Neural crest cell (in vitro differentiated cells): ENCODE results near the gene TAS2R38. TPM values are rescaled to one million over a fixed set of nuclear protein-coding genes. Genes with fewer than 3 reads are reported as not detected.

Experiments
- DNase-seq: peaks from one replicate; pipeline ENCODE4 v3.0.0; 2021; ENCODE audit warnings: low read depth, mixed read lengths, low spot score
- H3K27ac Mint-ChIP-seq: one replicate; pipeline ENCODE4 v1.8.0; 2021; ENCODE audit warnings: mild to moderate bottlenecking, mixed read lengths; ENCODE audit not compliant: unreplicated experiment
- H3K27me3 Mint-ChIP-seq: 2 replicates; pipeline ENCODE4 v1.8.0; 2021; ENCODE audit warnings: low read depth, mild to moderate bottlenecking, mixed read lengths
- H3K36me3 Mint-ChIP-seq: 2 replicates; pipeline ENCODE4 v1.8.0; 2021; ENCODE audit warnings: low read depth, mild to moderate bottlenecking, mixed read lengths
- H3K4me1 Mint-ChIP-seq: 2 replicates; pipeline ENCODE4 v1.8.0; 2021; ENCODE audit warnings: mixed read lengths
- H3K4me3 Mint-ChIP-seq: one replicate; pipeline ENCODE4 v1.8.0; 2021; ENCODE audit warnings: mild to moderate bottlenecking, mixed read lengths
- H3K9me3 Mint-ChIP-seq: 2 replicates; pipeline ENCODE4 v1.8.0; 2021; ENCODE audit warnings: mixed read lengths
- total RNA-seq: library from RNA; stranded (reverse); gene quantifications from 2 replicates; pipeline ENCODE4 v1.2.1, GENCODE V29; 2021
- TF ChIP-seq, protein P1 (sequence below): fragments of 200-600 bp; sonication (generic); conservative IDR thresholded peaks from 2 replicates; pipeline ENCODE4 v1.5.0; 2021; ENCODE audit warnings: antibody characterized with exemption, mild to moderate bottlenecking

TAS2R38 gene
- total RNA-seq, 1 donor from 2014 or later: not detected

DNA sequence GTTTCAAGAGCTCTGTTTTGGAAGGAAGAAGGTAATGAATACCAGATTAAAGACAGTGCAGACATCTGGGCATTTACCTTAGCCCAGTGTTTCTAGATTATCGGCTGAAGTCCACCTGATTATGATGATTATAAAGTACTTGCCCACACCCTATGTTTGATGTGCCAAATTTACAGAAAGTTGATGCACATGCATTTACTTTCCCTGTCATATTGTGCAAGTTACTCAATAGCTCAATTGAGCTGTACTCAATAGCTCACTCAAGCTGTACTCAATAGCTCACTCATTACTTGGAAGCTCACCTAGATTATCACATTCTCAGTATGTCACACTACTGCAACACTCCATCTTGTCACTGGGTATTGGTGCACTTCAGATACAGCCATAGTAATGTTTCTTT is 35.6 kb upstream of the TAS2R38 start:
- DNase-seq: no peak
- H3K27me3 Mint-ChIP-seq: no peaks in the 10 kb centered on the region
- H3K27ac Mint-ChIP-seq: no peak overlapping the region
- no peaks in the 10 kb centered on the region for H3K36me3 Mint-ChIP-seq
- no peaks in the 10 kb centered on the region for H3K4me1 Mint-ChIP-seq
- TF ChIP-seq, protein P1, sequence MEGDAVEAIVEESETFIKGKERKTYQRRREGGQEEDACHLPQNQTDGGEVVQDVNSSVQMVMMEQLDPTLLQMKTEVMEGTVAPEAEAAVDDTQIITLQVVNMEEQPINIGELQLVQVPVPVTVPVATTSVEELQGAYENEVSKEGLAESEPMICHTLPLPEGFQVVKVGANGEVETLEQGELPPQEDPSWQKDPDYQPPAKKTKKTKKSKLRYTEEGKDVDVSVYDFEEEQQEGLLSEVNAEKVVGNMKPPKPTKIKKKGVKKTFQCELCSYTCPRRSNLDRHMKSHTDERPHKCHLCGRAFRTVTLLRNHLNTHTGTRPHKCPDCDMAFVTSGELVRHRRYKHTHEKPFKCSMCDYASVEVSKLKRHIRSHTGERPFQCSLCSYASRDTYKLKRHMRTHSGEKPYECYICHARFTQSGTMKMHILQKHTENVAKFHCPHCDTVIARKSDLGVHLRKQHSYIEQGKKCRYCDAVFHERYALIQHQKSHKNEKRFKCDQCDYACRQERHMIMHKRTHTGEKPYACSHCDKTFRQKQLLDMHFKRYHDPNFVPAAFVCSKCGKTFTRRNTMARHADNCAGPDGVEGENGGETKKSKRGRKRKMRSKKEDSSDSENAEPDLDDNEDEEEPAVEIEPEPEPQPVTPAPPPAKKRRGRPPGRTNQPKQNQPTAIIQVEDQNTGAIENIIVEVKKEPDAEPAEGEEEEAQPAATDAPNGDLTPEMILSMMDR: no peak
- H3K9me3 Mint-ChIP-seq: no peaks in the 10 kb centered on the region
- H3K4me3 Mint-ChIP-seq: no peak overlapping the region

DNA sequence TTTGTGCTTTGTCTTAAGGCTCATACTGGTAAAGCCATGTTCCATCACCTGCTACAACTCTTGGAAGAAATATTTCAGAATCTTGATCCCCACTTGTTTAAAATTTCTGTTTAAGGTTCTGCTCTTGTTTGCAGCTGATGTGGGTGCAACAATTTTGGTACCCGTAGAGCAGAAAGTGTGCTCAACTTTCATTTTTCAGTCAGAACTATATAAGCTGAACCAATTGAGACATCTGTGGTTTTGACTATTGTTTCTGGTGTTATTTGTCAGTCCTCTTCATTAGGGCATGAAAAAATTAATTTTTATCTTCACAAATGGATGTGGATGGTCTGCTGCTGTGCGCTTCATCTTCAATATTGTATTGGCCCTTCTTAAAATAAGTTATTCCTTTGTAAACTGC is 33.0 kb upstream of the TAS2R38 start:
- Mint-ChIP-seq H3K27ac (no peak overlapping the region), H3K4me3 (no peak overlapping the region)

DNA sequence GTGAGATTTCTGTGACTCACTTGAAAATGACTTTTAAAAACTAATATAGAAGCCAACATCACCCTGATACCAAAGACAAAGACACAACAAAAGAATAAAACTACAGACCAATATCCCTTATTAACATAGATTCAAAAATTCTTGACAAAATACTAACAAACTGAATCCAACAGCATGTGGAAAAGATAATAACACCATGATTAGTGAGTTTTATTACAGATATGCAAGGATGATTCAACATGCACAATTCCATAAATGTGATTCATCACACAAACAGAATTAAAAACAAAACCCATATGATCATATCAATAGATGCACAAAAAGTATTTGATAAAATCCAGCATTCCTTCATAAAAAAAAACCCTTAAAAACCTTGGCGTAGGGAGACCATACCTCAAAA is 28.6 kb upstream of the TAS2R38 start:
- H3K4me1 Mint-ChIP-seq: peaks cover 7% of the 10 kb centered on the region
- TF ChIP-seq, protein P1: no peak
- no peak for DNase-seq
- H3K36me3 Mint-ChIP-seq: no peaks in the 10 kb centered on the region
- H3K27ac Mint-ChIP-seq: no peak overlapping the region
- peaks cover 5% of the 10 kb centered on the region for H3K9me3 Mint-ChIP-seq
- no peak overlapping the region for H3K4me3 Mint-ChIP-seq
- H3K27me3 Mint-ChIP-seq: no peaks in the 10 kb centered on the region

More for the DNA sequence above, 33.0 kb upstream of the TAS2R38 start:
- Mint-ChIP-seq H3K27me3 (no peaks in the 10 kb centered on the region), H3K36me3 (no peaks in the 10 kb centered on the region), H3K4me1 (no peaks in the 10 kb centered on the region), H3K9me3 (no peaks in the 10 kb centered on the region)
- TF ChIP-seq, protein P1: no peak
- no peak for DNase-seq

DNA sequence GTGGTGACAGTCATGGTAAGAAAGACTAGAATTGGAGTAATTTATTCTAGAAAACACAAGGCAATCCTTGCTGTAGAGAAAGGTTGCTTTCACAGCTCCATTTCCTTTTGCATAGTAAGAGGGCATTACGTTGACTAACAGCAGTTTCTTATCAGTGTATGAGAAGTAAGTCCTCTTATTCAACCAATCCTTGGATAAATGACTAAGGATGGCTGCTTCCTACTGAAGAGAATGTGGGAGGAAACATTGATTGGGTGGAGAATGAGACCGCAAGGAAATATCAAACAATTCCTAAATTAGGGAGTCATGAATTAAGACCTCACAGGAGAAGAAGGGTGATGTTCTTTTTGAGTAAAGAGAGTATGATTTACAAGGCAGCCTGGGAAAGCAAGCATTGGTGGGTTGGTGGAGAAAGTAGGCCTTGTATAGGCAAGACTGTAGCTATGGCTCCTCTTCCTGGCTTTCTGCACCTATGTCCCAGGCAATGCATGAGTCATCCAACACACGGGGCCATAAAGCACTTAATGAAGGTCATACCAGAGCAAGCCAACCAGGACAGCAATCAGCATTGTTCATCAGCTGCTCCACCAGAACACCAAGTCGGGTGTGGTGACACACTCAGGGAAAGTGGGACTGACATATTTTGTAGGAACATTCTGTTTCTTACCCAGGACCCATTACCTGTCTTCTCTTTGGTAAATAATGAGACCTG is 27.7 kb upstream of the TAS2R38 start:
- Mint-ChIP-seq H3K4me1 (peaks cover 7% of the 10 kb centered on the region), H3K9me3 (peaks cover 5% of the 10 kb centered on the region), H3K27ac (no peak overlapping the region), H3K36me3 (no peaks in the 10 kb centered on the region), H3K27me3 (no peaks in the 10 kb centered on the region), H3K4me3 (no peak overlapping the region)
- DNase-seq: no peak
- TF ChIP-seq, protein P1: no peak

- Mint-ChIP-seq H3K4me3 (no peak overlapping the region), H3K27ac (no peak overlapping the region), H3K9me3 (peaks cover 5% of the 10 kb centered on the region), H3K36me3 (no peaks in the 10 kb centered on the region), H3K27me3 (no peaks in the 10 kb centered on the region), H3K4me1 (peaks cover 7% of the 10 kb centered on the region)
- TF ChIP-seq, protein P1: no peak
- no peak for DNase-seq
These were observed 26.7 kb upstream of the TAS2R38 start for GRCh38 chr7:142000244-142000643.
